GM18499 (cell line): ENCODE measurements around the gene TMEM263.
"Not testable (repeated sequence)": the region's sequence is repeated elsewhere in the genome, so short reads cannot be mapped to it uniquely, and the experiment has no call there.

ENCODE experiments used
- ATAC-seq: cut with Tn5 transposase; IDR thresholded peaks from one replicate; pipeline ENCODE4 v1.9.1; 2021; ENCODE audit warnings: moderate number of reproducible peaks; ENCODE audit not compliant: insufficient read depth, unreplicated experiment

Gene TMEM263

DNA sequence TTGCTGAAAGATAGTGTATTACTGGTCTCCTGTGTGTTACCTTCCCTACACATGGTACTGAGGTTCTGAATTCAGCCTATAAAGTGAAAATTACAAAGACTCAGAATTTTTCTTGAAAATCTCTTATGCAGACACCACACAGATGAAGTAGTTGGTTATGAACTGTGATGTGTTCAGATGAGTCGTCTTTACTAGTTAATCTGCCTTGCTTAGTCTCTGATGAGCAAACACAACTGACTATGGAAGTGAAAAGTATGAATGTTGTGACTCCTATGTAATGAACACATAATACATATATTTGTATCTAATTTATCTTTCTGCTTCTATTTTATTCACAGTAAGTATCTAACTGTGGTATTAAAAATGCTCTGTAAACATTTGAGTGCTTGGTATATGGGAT, 26.5 kb downstream of the TMEM263 start:
- ATAC-seq: no peak

DNA sequence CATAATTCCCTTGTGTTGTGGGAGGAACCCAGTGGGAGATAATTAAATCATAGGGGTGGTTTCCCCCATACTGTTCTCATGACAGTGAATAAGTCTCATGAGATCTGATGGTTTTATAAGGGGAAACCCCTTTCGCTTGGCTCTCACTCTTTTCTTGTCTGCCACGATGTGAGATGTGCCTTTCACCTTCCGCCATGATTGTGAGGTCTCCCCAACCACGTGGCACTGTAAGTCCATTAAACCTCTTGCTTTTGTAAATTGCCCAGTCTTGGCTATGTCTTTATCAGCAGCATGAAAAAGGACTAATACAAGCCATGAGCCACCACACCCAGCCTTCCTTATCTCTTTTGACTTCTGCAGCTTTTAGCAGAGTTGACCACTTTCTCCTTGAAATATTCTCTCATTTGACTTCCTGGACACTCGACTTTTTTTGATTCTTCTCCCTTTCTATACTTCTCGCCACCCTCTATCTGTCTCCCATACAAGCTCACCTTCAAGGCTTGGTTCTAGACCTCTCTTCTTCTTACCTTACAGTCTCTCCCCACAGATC, 29.0 kb downstream of the TMEM263 start:
- ATAC-seq: no peak

DNA sequence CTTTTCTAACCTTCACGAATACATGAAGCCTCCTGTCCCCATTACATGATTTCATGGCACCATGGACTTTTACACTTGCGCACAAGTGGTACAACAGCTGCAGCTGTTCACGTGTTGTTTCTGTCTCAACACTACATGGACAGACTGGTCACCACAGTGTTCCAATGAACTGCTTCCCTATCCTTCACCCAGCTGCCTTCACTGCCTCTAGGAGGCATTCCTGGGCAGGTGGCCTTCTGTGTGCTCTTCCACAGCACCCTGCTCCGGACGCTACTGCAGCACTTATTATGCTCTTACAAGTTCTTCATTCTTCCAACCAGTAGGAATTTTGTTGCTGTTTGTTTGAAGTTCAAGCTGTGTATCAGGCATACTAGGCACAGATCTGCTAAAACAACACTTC, 29.8 kb downstream of the TMEM263 start:
- no peak for ATAC-seq

GRCh38 chr12:106986135-106986534, 30.4 kb downstream of the TMEM263 start:
- no peak for ATAC-seq

DNA sequence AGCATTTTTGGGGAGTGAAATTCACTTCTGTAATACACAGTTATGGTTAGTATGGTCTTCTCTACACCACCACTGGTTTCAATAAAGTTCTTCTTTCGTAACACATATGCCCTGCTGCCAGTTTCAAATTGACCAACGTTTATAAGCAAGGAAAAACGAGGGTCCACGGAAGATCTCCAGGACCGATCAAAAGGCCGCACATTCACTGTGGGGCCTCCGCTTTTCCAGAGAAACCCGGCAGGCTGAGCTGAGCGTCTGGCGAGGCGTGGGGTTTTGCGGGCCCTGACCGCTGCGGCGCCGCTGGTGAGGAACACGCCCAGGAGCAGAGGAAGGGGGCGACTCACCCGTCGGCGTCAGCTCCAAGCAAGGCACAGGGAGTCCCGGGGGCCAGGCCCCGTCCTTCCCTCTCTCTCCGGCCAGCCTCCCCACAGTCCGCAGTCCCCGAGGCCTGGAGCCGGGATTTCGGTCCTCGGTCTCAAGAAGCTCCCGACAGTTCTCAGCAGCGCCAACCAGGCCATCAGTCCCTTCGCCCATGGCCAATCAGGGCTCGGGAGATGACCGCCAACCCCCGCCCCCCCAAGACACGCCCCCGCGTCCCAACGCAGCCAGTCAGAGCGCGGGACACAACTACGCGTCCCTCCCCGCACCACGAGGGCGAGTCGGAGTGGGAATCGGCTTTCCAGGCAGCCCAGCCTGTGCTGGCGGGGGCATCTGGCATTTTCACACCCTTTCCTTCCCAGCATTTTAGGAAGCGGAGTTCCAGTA, 31.1 kb downstream of the TMEM263 start, which contains the start of gene MTERF2:
Gene MTERF2 (minus strand): TSS at position 522 of the 765 bp plus-strand sequence. CDS start 8,432 bp downstream, outside the sequence.
- peak; percentile 59 for ATAC-seq

DNA sequence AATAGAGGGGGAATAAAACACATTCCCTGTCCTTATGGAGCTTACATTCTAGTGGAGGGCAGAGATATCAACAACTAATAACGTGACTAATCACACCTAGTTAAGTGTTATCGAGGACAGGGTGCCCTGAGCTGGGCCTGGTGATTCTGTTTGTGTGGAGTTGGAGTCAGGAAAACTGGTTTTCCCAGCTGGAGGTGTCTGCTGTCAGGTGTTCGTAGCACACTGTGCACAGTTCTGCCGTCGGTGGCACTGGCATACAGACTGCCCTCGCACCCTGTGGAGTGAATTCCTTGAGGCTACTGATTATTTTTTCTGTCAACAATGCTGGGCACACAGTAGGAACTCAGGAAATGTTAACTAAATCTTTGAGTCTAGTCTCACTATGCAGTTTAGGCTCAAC, 32.1 kb downstream of the TMEM263 start:
- no peak for ATAC-seq

- no peak for ATAC-seq
These were observed 39.0 kb downstream of the TMEM263 start for GRCh38 chr12:106994579-106995220.

GRCh38 chr12:106996102-106996501, 40.4 kb downstream of the TMEM263 start:
- ATAC-seq: not testable (repeated sequence)

GRCh38 chr12:106997916-106998315, 42.2 kb downstream of the TMEM263 start:
- ATAC-seq: no peak

- no peak for ATAC-seq
These were observed 43.7 kb downstream of the TMEM263 start for GRCh38 chr12:106999446-106999845.

DNA sequence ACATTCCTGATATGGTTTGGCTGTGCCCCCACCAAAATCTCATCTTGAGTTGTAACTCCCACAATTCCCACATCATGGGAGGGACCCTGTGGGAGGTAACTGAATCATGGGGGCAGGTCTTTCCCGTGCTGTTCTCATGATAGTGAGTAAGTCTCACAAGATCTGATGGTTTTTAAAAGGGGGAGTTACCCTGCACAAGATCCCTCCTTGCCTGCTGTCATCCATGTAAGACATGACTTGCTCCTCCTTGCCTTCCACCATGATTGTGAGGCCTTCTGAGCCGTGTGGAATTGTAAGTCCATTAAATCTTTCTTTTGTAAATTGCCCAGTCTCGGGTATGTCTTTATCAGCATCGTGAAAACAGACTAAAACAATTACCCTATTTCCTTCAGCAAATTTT, 47.0 kb downstream of the TMEM263 start:
- ATAC-seq: not testable (repeated sequence)

DNA sequence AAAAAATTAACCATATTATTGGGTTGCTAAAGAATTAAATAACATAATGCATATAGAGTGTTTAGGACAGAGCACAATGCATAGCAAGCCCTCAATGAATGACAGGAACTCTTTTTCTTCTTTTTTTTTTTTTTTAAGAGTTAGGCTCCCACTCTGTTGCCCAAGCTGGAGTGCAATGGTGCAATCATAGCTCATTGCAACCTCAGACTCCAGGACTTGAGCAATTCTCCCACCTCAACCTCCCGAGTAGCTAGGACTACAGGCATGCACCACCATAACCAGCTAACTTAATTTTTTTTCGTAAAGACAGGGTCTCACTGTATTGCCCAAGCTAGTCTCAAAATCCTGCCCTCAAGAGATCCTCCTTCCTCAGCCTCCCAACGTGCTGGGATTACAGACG, 51.7 kb downstream of the TMEM263 start:
- ATAC-seq: no peak

GRCh38 chr12:107011519-107011918, 55.8 kb downstream of the TMEM263 start:
- no peak for ATAC-seq

DNA sequence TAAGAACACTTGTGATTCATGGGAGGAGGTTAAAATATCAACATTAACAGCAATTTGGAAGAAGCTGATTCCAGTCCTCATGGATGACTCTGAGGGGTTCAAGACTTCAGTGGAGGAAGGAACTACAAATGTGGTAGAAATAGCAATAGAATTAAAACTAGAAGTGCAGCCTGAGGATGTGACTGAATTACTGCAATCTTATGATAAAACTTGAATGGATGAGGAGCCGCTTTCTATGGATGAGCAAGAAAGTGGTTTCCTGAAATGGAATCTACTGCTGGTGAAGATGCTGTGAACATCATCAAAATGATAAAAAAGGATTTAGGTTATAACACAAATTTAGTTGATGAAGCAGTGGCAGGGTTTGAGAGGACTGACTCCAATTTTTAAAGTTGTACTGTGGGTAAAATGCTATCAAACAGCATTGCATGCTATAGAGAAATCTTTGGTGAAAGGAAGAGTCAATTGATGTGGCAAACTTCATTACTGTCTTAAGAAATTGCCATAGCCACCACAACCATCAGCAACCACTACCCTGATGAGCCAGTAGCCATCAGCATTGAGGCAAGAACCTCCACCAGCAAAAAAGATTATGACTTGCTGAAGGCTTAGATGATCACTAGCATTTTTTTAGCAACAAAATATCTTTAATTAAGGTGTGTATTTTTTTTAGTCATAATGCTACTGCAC, 57.2 kb downstream of the TMEM263 start:
- no peak for ATAC-seq

DNA sequence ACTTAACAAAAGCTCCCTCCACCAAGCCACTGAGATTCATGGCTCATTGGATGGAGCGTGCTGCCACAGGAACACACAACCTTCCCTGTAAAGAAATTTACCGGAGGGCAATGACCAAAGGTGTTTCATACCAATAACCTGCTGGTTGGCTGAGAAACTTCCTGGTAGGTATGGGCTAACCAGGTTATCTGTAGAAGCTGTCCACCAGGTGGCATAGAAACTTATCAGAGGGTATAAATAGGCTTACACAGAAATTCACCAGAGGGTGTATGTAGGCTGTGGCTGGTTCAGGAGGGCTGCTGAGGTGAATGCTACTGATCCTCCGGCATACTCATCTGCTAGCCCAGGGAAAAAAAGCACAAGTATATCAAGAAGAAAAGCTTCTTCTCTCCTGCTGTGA, 58.3 kb downstream of the TMEM263 start:
- ATAC-seq: no peak

DNA sequence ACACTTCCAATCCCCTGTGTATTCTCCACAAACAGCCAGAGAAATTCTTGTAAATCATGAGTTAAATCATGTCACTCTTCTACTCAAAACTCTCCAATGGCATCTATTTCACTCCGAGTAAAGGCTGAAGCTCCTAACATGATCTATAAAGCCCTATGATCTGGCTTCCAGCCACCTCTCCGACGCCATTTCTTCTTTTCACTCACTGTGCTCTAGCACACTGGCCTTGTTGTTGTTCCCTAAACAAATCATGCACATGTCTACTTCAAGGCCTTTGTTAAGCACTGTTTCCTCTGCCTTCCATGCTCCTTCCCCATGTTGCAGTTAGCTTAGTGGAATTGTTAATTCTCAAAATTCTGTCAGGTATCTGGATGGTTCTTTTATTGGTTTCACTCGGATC, 61.3 kb downstream of the TMEM263 start:
- no peak for ATAC-seq

GRCh38 chr12:107019546-107019945, 63.8 kb downstream of the TMEM263 start:
- ATAC-seq: no peak
